Measurements from ENCODE around the gene CCDC142. TPM values are rescaled to one million over a fixed set of nuclear protein-coding genes. Genes with fewer than 3 reads are reported as not detected.

The CCDC142 gene
- total and polyA plus RNA-seq, 9 of the 15 experiments (the other 6 are each of a cell fraction or from before 2014, with no cell fraction given): 0.55 to 11.7 (median 7.2) TPM

- intact Hi-C loops (cut with micrococcal nuclease): loop anchor here (2.0 kb wide), 2 partner anchors 27 to 47 kb away; partner anchors contain the start of genes AUP1, HTRA2 and INO80B
- ChIA-PET CTCF (ENCODE audit: low intra/inter-chr PET ratio) (interaction anchor here (0.7 to 2.0 kb wide), 3 partner anchors 27 to 106 kb away, joined by 3 to 12 read pairs (median 6); partner anchors contain the start of gene INO80B), POLR2A (interaction anchor here (0.6 to 3.9 kb wide), 15 partner anchors 9 to 276 kb away, joined by 3 to 28 read pairs (median 4); partner anchors contain the start of genes INO80B, MOGS, MRPL53 and WBP1)
- peak overlapping the region; percentile 99 for H3K4me2 ChIP-seq (ENCODE audit: insufficient read depth, low read length)
- BruUV-seq (replicated peaks): TSS peak; percentile 74
- ATAC-seq: peak; percentile 73
- peak overlapping the region; percentile 86 for H3K4me3 ChIP-seq
- H3K27me3 ChIP-seq (ENCODE audit: control insufficient read depth in 2 of 2, insufficient read depth in 2 of 2, low read length in 2 of 2): no peaks in the 10 kb centered on the region
- no peak for FAIRE-seq
- H3K9me3 ChIP-seq (replicated peaks; ENCODE audit: control insufficient read depth, insufficient read depth, low read depth, low read length): no peaks in the 10 kb centered on the region
- H3K79me2 ChIP-seq (ENCODE audit: control insufficient read depth, insufficient read depth, low read length): peaks cover 32% of the 10 kb centered on the region
- no peaks in the 10 kb centered on the region for H3K9me1 ChIP-seq (ENCODE audit: control insufficient read depth, insufficient read depth, low read length)
- H3K27ac ChIP-seq (ENCODE audit: extremely low read depth, low read depth, low read length): peak overlapping the region; percentile 92
- H3K4me1 ChIP-seq (replicated peaks in 1 of 2; ENCODE audit: control insufficient read depth in 2 of 2, insufficient read depth in 2 of 2, low read length in 2 of 2): peaks cover 8 to 23% of the 10 kb centered on the region in 2 experiments; a peak in 4 of 5 replicates
- no peaks in the 10 kb centered on the region; the same call in 1 of the 2 replicates for H4K20me1 ChIP-seq (replicated peaks; ENCODE audit: control insufficient read depth, insufficient read depth, low read length)
- in situ Hi-C loops (cut with MboI): no loop called here
- DNase-seq (ENCODE audit: extremely low read depth in 1 of 4, low spot score in 3 of 4): peak; percentile 51 to 58 (median 56)
- peak overlapping the region; percentile 100 for H2AFZ ChIP-seq (ENCODE audit: low read depth, low read length)
- peaks cover 32% of the 10 kb centered on the region for H3K36me3 ChIP-seq (ENCODE audit: control insufficient read depth, insufficient read depth, low read length)
- H3K9ac ChIP-seq (ENCODE audit: insufficient read depth in 1 of 2, low read depth in 2 of 2, low read length in 2 of 2): peak overlapping the region; percentile 83 to 93
- WGBS (ENCODE audit: insufficient coverage, low coverage, missing lambda C conversion rate): 5% methylated on average over 76 of the region's 80 CpGs
- TF ChIP-seq ZNF224 (CRISPR knock-in tag; IDR thresholded peaks at IDR 0.05) (peak; percentile 57; the same call in 1 of the 2 replicates), ZFP1 (CRISPR knock-in tag; IDR thresholded peaks at IDR 0.05) (no peak), POU5F1 (IDR thresholded peaks at IDR 0.05; ENCODE audit: borderline replicate concordance, low read depth, low read length, partially characterized antibody) (no peak), TRIM24 (IDR thresholded peaks at IDR 0.05) (0 out of 4 replicates have a peak, but pooled peaks of 1 of the 2 experiments have one; percentile 42), ZFX (CRISPR knock-in tag; IDR thresholded peaks at IDR 0.05) (peak; percentile 90), NR2F6 (CRISPR knock-in tag; IDR thresholded peaks at IDR 0.05) (no peak), ZNF146 (CRISPR knock-in tag; IDR thresholded peaks at IDR 0.05; ENCODE audit: unreplicated experiment) (peak; percentile 13), MLX (CRISPR knock-in tag; conservative IDR thresholded peaks at IDR 0.05) (no peak), KHSRP (IDR thresholded peaks at IDR 0.05) (no peak), SPI1 (IDR thresholded peaks at IDR 0.05; ENCODE audit: borderline replicate concordance, low read depth, low read length) (no peak), CHD1 (IDR thresholded peaks at IDR 0.05; ENCODE audit: low read length) (peak; percentile 79)
- TF ChIP-seq, protein P1, sequence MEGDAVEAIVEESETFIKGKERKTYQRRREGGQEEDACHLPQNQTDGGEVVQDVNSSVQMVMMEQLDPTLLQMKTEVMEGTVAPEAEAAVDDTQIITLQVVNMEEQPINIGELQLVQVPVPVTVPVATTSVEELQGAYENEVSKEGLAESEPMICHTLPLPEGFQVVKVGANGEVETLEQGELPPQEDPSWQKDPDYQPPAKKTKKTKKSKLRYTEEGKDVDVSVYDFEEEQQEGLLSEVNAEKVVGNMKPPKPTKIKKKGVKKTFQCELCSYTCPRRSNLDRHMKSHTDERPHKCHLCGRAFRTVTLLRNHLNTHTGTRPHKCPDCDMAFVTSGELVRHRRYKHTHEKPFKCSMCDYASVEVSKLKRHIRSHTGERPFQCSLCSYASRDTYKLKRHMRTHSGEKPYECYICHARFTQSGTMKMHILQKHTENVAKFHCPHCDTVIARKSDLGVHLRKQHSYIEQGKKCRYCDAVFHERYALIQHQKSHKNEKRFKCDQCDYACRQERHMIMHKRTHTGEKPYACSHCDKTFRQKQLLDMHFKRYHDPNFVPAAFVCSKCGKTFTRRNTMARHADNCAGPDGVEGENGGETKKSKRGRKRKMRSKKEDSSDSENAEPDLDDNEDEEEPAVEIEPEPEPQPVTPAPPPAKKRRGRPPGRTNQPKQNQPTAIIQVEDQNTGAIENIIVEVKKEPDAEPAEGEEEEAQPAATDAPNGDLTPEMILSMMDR (IDR thresholded peaks at IDR 0.05 in 2 of 3, conservative IDR thresholded peaks at IDR 0.05 in 1 of 3; ENCODE audit: insufficient read depth in 2 of 3, low read depth in 1 of 3, low read length in 3 of 3): peak in 2 of 3 experiments; percentile 7 to 30; a peak in 1 of 6 replicates
- TF ChIP-seq, protein P2, sequence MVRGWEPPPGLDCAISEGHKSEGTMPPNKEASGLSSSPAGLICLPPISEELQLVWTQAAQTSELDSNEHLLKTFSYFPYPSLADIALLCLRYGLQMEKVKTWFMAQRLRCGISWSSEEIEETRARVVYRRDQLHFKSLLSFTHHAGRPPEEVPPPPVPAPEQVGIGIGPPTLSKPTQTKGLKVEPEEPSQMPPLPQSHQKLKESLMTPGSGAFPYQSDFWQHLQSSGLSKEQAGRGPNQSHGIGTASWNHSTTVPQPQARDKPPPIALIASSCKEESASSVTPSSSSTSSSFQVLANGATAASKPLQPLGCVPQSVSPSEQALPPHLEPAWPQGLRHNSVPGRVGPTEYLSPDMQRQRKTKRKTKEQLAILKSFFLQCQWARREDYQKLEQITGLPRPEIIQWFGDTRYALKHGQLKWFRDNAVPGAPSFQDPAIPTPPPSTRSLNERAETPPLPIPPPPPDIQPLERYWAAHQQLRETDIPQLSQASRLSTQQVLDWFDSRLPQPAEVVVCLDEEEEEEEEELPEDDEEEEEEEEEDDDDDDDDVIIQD (CRISPR knock-in tag; IDR thresholded peaks at IDR 0.05): no peak
- TF ChIP-seq, protein P3, sequence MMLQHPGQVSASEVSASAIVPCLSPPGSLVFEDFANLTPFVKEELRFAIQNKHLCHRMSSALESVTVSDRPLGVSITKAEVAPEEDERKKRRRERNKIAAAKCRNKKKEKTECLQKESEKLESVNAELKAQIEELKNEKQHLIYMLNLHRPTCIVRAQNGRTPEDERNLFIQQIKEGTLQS (IDR thresholded peaks at IDR 0.05): no peak
- TF ChIP-seq, protein P3 (CRISPR knock-in tag; conservative IDR thresholded peaks at IDR 0.05): no peak
Measured at GRCh38 chr2:74481961-74482800, 617 bp downstream of the CCDC142 start.

Data from K562 (cell line).